GM21515 (cell line): Measurements from ENCODE around the gene TTLL4.
"Not testable (repeated sequence)": the region's sequence is repeated elsewhere in the genome, so short reads cannot be mapped to it uniquely, and the experiment has no call there.

ENCODE experiments used
- ATAC-seq: cut with Tn5 transposase; IDR thresholded peaks from one replicate; pipeline ENCODE4 v1.9.1; 2021; ENCODE audit not compliant: unreplicated experiment

Gene TTLL4

DNA sequence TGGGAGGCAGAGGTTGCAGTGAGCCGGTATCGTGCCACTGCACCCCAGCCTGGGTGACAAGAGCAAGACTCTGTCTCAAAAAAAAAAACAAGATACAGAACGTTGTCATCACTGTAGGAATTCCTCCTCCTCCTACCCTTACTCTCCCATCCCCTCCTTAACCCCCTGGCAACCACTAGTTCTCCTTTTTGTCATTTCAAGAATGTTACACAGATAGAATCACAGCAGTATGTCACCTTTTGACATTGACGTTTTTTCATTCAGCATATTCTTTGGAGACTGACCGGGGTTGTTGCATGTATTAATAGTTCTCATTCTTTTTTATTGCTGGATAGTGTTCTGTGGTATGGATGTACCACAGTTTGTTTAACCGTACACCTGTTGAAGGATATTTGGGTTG, 32.4 kb downstream of the TTLL4 start:
- ATAC-seq = no peak

DNA sequence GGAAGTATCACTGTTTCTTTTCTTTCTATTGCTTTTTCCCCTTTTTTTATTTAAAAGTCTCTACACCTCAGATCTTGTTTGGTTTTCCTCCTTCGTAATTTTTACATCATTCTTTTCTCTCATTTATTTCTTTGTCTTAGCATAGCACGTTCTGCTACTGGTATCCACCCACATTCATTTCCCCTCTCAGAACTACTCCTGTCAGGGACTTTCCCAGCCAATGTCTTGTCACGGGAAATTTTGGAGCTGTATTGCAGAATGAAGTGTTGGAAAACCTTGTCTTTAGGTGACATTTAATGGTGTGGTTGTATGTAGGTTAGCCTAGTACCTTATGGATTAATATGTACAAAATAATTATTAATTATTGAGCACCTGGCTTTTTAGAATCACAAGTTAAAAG, 34.0 kb downstream of the TTLL4 start:
- no peak for ATAC-seq

DNA sequence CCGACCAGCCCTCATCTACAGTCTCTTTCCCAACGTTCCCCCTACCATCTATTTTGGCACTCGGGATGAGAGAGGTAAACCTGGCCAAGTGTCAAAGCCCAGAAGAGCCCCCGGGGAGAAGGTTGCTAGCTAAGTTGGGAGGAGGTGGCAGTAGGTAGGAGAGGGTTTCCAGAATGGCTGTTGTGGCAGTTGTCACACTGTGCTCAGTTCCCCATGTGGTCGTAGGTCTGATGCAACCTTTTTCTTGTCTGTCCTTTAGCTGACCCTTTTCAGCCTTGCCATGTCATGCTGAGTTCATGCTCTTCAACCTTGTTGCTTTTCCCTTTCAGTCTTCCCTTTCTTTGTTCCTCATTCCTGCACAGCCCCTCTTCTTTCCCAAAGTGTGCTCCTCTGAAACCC, 34.5 kb downstream of the TTLL4 start:
- no peak for ATAC-seq

DNA sequence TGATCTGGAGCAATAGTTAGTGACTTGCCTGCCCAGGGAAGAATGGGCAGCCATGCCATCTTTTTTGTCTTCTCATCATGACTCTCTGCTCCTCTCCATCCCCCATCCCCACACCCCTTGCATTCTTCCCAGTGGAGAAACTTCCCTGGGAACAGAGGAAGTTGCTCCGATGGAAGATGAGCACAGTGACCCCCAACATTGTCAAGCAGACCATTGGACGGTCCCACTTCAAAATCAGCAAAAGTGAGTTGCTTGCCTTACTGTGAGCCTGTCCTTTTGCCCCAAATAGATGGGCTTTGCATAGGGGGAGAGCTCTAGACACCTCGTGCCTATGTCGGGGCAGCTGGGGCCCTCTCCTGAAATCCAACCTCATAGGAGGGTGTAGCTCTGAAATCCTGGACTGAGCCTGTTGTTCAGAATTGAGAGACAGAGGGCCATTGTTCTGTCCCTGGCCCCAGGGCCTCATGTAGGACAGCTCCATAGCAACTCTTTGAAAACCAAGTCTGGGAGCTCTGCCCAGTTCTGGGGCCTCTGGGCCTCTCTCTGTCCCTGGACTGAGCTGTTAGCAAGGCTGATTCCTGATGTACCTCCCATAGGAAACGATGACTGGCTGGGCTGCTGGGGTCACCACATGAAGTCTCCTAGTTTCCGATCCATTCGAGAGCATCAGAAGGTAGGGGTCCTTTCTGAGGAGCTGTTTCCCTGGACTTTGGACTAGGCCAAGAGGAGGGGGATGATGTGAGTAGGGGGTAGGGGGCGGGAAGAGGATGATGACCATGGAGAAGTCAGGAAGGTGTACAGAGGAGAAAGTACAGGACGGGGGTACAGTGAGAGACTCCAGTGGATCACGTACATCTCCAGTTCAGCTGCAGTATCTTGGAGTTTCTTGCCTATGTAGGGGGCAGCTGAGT, 35.2 kb downstream of the TTLL4 start:
- ATAC-seq = no peak

DNA sequence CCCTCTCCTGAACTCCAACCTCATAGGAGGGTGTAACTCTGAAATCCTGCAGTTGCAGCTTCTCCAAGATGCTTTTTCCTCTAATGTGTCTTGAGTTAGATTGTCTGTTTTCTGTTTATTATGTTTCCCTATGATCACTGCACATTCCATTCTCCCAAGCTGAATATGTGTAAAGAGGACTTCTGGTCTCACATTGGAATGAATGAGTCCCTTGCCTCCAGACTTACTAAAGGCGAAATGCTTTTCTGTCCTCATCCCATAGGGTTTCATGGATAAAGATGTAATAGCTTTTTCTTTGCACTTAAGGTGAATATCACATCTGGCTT, 35.8 kb downstream of the TTLL4 start:
- no peak for ATAC-seq

DNA sequence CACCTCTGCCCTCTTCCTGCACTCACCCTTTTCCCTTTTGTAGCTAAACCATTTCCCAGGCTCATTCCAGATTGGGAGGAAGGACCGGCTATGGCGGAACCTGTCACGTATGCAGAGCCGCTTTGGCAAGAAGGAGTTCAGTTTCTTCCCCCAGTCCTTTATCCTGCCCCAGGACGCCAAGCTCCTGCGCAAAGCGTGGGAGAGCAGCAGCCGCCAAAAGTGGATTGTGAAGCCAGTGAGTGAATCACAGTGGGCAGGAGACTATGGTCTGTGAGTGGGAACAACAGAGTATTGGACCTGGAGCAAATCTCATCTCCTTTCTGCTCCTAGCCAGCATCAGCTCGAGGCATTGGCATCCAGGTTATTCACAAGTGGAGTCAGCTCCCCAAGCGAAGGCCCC, 36.3 kb downstream of the TTLL4 start:
- no peak for ATAC-seq

DNA sequence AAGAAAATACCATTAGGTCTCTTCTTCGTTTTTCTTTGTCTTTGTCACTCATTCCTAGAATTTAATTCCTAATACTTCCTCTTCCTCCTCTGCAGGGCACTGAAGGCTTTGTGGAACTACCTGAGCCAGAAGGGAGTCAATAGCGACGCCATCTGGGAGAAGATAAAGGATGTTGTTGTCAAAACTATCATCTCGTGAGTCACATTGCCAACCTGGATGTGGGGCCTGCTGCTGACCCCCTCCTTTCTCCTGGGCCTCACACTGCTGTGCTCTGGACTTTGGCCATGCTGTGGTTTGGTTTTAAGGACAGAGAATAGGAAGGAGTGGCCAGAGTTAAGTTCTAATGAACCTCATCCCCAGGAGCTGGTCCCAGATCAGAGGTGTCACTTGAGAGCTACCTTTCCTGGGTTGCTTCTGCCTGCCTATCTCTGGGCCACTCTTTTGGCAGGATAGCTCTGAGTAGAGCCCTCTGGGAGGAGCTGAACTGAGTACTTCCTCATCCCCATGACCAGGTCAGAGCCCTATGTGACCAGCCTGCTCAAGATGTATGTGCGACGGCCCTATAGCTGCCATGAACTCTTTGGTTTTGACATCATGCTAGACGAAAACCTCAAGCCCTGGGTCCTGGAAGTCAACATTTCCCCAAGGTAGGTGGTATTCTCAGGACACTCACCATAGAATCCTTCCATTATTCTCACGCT, 38.3 kb downstream of the TTLL4 start:
- ATAC-seq = no peak

DNA sequence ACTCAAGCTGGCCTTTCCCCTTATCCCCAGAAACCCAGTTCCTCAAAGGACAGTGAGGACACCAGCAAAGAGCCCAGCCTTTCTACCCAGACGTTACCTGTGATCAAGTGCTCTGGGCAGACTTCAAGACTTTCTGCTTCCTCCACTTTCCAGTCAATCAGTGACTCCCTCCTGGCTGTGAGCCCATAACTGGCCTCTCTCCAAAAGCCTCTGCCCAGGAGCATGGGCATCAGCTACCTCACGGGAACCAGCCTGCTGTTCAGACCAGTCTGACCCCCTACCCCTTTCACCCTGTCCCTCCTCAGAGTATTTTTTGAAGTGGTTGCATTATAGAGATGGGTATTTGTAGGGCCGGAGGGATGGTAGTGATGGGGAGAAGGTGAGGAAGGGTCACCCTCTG, 43.6 kb downstream of the TTLL4 start:
- ATAC-seq = no peak

DNA sequence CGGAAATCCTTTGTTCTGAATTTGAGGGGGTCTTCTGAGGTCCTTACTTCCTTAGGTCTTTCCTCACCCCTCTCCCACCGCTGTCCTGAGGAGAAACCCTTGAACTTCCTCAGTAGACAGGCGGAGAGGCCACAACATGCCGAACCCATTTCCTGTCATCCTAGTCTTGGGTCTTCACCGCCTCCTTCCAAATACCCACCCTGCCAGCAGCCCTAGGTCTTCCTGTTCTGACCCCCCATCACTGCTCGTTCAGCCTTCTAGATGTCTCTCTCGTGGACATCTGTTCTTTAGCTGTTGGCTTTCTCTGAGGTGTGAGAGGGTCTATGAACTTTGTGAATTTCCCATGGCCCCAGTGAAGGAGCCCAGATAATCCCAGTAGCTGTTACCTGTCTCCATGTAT, 44.1 kb downstream of the TTLL4 start:
- no peak for ATAC-seq

DNA sequence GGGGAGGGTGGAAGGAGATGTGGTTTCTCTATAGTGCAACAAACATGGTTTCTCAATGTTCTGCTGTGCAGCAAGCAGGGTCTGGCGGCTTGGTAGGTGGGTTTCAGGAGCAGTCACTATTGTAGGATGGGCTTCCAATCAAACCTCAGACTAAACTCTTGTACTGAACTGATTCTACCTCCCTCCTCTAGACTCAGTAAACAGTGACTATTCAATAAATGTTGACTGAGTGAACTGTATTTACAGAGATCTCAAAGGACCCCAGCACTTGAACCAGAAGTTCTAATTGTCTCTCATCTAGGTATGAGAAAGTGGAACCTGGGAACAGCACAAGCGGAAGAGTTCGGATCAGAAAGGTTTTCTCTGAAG, 44.5 kb downstream of the TTLL4 start:
- no peak for ATAC-seq

DNA sequence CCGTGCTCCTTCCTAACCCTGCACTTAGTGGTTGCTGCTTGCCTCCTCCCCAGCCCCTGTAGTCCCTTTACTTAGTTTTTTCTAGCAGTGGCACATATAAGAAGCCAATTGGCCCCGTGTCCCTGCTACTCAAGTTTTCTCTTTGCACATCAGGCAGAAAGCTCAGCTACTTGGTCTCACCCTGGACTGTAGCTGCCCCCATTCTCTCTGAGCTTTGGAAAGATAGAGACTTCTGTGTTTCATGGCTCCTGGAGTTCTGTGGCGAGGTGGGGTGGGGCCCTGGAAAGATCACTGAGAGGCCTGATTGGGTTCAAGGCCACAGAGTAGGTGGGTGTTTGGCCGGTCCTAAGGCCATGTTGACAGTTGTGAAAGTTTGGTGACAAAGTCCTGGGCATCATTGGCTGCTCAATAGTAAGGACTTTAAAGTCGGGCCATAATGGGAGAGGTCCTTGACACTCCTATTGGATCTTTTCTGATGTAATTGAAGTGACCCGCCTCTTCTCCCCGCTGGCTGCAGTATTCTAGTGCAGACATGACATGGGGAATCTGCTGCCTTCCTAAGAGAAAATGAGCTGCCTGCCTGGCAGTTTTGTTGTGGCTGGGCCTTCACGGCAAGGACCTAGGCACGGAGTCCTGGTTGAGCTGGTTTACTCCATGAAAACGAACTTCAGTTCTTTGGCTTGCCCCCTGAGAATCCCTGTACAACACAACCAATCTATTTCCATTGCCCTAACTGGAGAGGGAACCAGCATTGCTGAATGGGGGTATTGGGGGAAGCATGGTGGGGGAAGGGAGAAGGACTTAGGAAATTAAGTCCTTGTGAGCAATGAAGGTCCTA, 45.2 kb downstream of the TTLL4 start:
- ATAC-seq = no peak

DNA sequence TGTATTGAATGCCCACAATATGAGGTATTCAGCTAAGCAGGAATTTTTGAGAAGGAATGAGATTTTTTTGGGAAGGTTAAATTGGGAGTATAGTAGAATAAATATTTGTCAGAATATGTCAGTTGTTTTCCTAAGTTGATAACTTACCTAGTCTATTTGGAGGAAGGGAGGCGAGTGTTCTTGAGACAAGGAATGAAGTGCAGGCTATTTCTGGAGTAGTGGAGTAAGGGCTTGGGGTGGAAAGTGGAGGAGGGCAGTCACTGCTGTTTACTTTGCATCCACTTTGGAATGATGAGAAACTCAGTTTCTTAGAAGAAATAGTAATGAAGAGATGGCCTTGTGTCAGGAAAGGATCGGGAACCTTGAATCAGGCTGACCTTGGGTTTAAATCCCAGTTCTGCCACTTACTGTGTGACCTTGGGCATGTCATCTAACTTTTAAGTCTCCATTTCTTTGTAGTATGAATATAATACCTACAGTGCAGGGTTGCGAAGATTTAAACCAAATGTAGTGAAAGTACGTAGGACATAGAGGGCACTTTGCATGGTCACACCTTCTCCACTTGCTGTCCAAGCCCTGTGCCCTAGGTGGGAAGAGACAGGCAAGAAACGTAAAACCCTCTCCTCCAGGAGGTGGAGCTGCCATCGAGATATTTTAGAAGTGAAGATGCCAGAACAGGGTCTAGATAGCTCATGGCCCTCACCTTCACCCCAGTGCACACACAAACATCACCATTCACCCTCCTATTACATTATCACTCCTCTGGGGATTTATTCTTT, 46.2 kb downstream of the TTLL4 start:
- ATAC-seq = no peak

DNA sequence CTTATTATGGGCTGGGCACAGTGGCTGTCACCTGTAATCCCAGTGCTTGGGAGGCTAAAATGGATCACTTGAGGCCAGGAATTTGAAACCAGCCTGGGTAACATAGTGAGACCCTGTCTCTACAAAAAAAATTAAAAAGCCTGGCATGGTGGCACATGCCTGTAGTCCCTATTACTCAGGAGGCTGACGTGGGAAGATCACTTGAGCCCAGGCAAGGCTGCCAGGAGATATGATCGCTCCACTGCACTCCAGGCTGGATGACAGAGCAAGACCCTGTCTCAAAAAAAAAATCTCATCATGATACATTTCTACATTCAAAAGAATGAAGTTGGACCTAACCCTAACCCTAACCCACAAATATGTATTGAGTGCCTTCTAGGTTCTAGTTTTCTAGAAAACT, 51.2 kb downstream of the TTLL4 start:
- no peak for ATAC-seq

DNA sequence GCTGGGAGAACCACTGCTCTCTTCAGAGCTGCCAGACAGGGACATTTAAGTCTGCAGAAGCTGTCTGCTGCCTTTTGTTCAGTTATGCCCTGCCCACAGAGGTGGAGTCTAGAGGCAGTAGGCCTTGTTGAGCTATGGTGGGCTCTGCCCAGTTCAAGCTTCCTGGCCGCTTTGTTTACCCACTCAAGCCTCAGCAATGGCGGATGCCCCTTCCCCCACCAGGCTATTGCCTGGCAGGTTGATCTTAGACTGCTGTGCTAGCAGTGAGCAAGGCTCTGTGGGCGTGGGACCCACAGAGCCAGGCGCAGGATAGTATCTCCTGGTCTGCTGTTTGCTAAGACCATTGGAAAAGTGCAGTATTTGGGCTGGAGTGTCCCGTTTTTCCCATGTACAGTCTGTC, 62.1 kb downstream of the TTLL4 start:
- ATAC-seq = not testable (repeated sequence)

DNA sequence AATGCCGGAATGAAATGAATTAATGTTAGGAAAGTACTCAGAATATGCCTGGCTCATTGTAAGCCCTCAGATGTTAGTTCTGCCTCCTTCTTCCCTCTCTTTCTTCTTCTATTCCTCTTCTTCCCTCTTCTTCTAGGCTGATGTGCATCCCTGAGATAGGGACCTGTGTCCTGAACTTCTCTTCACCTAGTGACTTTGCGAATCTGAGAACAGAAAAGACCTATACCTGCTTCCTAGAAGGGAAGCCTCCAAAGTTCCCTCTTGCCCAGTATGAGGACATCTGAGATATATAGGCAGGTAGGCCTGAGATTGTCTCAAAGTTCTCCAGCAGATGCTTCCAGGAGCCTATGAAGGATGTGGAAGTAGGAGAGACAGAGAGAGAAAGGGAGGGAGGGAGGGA, 63.2 kb downstream of the TTLL4 start:
- ATAC-seq = no peak

DNA sequence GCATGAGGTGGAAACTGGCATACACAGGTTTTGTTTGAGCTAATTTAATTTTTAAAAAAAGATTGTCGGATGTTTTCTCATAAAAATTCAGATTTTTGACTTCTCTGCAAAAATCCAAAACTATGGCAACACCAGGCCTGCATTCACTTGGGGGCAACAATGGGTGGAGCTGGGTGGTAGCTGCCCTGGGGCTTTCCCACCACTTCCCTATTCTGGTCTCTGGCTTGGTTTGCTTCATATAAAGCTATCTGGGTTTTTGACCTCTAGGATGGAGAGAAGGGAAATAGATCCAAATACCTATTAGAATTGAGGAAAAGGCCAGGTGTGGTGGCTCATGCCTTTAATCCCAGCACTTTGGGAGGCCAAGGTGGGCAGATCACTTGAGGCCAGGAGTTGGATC, 65.9 kb downstream of the TTLL4 start:
- no peak for ATAC-seq

DNA sequence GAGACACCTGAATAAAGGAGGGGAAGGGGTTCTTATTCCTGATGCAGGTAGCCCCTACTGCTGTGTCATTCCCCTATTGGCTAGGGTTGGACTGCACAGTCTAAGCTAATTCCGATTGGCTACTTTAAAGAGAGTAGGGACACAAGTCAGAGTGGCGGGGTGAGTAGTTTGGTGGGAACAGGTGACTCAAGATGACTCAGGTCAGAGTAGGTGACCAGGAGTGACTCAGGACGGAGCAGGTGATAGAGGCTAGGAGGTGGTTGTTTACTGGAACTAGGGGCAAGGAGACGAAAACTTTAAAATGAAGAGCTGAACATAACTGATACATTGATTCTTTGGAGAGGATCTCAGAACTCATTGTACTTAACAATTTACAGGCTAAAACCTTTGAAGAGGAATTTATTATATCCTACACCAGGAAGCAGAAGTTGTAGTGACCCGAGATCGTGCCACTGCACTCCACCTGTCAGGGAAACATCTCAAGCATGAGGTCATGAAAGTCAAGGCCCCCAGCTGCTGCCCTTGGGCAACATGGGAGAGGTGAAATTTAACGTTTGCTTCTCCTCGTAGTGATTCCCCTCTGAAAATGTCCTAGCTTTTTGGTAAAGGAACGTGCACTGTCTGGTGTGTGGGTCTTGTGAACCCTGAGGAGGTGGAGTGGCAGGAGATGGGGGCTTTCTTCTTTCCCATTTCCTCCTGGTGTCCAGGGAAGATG, 66.8 kb downstream of the TTLL4 start:
- ATAC-seq = no peak

DNA sequence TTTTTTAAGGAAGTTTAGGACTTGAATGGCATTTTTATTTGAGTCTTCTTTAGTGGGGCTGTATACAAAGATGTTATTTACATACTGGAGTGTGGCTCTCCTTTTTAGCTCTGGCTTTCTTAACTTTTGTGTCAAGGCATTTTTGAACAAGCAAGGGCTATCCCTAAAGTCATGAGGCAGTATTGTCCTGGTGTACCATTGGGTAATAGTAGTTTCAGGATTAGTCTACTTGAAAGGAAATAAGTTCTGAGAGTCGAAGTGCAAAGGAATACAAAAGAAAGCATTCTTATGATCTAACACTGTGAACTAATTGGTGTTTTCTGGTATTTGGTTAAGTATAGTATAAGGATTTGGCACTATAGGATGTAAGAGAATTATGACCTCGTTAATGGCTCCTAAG, 69.4 kb downstream of the TTLL4 start:
- ATAC-seq = no peak

DNA sequence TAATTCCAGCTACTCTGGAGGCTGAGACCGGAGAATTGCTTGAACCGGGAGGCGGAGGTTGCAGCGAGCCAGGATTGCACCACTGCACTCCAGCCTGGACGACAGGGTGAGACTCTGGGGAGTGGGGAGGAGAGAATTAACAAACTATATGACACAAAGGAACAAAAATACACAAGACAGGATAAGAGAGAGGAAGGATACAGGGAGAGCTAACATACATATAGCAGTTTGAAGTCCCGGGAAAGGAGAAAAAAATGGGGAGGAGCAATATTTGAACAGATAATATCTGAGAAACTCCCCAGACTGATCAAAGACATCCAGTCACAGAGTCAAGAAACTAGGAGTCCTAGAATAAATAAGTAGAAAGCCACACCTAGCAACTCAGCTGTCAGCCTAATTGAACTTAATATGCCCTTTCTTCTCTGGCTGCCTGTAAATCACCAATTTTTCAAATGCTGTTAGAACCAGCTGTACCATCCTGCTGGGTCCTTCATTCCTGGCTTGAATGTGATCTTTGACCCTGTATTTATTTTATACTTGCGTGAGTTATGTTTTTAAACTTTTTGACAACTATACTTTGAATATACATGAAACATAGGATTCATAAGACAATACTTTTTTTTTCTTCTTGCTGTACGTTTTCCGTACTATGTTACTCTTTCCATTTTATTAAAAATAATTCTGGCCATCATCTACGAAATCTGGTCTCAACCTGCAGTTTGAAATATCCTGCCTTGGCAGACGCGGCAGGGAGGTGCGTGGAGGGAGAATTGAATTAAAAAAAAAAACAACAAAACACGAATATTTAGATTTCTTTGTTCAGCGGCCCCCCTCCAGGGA, 70.4 kb downstream of the TTLL4 start:
- ATAC-seq = no peak
